C4-2B (cell line): Measurements from ENCODE around the gene FUT6.
"Not testable (repeated sequence)": the region's sequence is repeated elsewhere in the genome, so short reads cannot be mapped to it uniquely, and the experiment has no call there.

Experiments used
- CTCF ChIP-seq: fragments of 450-650 bp; conservative IDR thresholded peaks from 2 replicates; pipeline ENCODE4 v1.5.1; 2017; ENCODE audit warnings: mild to moderate bottlenecking
- ZFX ChIP-seq: fragments of 450-650 bp; IDR thresholded peaks from 2 replicates; pipeline ENCODE4 v1.6.1; 2017

- TF ChIP-seq CTCF, ZFX: not testable (repeated sequence)
These were observed 35.0 kb upstream of the FUT6 start for GRCh38 chr19:5874496-5874895.
